SK-N-SH (cell line): ENCODE data around the gene WRAP73. TPM values are rescaled to one million over a fixed set of nuclear protein-coding genes. Genes with fewer than 3 reads are reported as not detected.

Experiments used
- CTCF ChIA-PET: fragments of 300-600, 350-600 bp; formaldehyde crosslinking; extraction: SDS; loops from one replicate; lab custom pipeline; 2021; lab: Yijun Ruan, JAX
- POLR2A ChIA-PET: fragments of 350-600 bp; sonication (Branson Sonifier 250); formaldehyde crosslinking; extraction: SDS; loops from one replicate; lab custom pipeline; 2020; ENCODE audit warnings: antibody characterized with exemption, inconsistent platforms; lab: Yijun Ruan, JAX
- DNase-seq: peaks from one replicate; pipeline ENCODE4 v3.0.0; 2012
- H2AFZ ChIP-seq: fragments of 200-600 bp; sonication (generic); 2 replicates; pipeline ENCODE4 v1.8.1; 2016; ENCODE audit warnings: antibody characterized with exemption, mild to moderate bottlenecking, low read depth
- H3F3A ChIP-seq: fragments of 200-600 bp; sonication (generic); replicated peaks from 2 replicates; pipeline ENCODE3; 2016; ENCODE audit warnings: antibody characterized with exemption, mild to moderate bottlenecking; ENCODE audit not compliant: insufficient read depth
- H3K27ac ChIP-seq, 2 experiments: fragments of 200-500 bp in 1 of 2; fragments of 200-600 bp in 1 of 2; sonication (Bioruptor generic) in 1 of 2; sonication (generic), shearing (Covaris generic) in 1 of 2; 2 replicates each; pipeline versions ENCODE4 v1.5.1 to v1.6.1; 2014 to 2016; ENCODE audit warnings: low read depth in 2 of 2, inconsistent platforms in 1 of 2, low read length in 1 of 2, mild to moderate bottlenecking in 1 of 2, mixed read lengths in 1 of 2
- H3K27me3 ChIP-seq: fragments of 200-600 bp; sonication (generic), shearing (Covaris generic); 2 replicates; pipeline ENCODE4 v1.6.1; 2016; ENCODE audit warnings: mixed run types; ENCODE audit not compliant: insufficient read depth
- H3K36me3 ChIP-seq, 2 experiments: fragments of 200-500 bp in 1 of 2; fragments of 200-600 bp in 1 of 2; sonication (Bioruptor generic) in 1 of 2; sonication (generic) in 1 of 2; replicated peaks in 1 of 2; 2 replicates each; pipeline versions ENCODE3 to v1.5.1; 2014 to 2016; ENCODE audit warnings: low read length in 1 of 2, mild to moderate bottlenecking in 1 of 2; ENCODE audit not compliant: insufficient read depth in 2 of 2, control insufficient read depth in 1 of 2
- H3K4me1 ChIP-seq, 2 experiments: fragments of 200-500 bp in 1 of 2; fragments of 200-600 bp in 1 of 2; sonication (Bioruptor generic) in 1 of 2; sonication (generic), shearing (Covaris generic) in 1 of 2; 2 replicates each; pipeline versions ENCODE4 v1.5.1 to v1.6.1; 2014 to 2016; ENCODE audit warnings: low read depth in 1 of 2, low read length in 1 of 2, mixed run types in 1 of 2; ENCODE audit not compliant: insufficient read depth in 2 of 2, control insufficient read depth in 1 of 2
- H3K4me2 ChIP-seq: fragments of 200-600 bp; sonication (generic), shearing (Covaris generic); 2 replicates; pipeline ENCODE4 v1.6.1; 2017; ENCODE audit warnings: mixed run types
- H3K4me3 ChIP-seq, 2 experiments: fragments of 200-500 bp in 1 of 2; fragments of 200-600 bp in 1 of 2; sonication (Bioruptor generic) in 1 of 2; sonication (generic), shearing (Covaris generic) in 1 of 2; 2 replicates each; pipeline versions ENCODE4 v1.5.1 to v1.8.1; 2014 to 2016; ENCODE audit warnings: low read depth in 2 of 2, inconsistent platforms in 1 of 2, low read length in 1 of 2, mild to moderate bottlenecking in 1 of 2, mixed read lengths in 1 of 2, moderate library complexity in 1 of 2
- H3K79me2 ChIP-seq: fragments of 200-600 bp; sonication (generic); 2 replicates; pipeline ENCODE4 v1.8.1; 2017; ENCODE audit warnings: mild to moderate bottlenecking; ENCODE audit not compliant: insufficient read depth
- H3K9ac ChIP-seq: fragments of 200-600 bp; sonication (generic); 2 replicates; pipeline ENCODE4 v1.6.1; 2017; ENCODE audit warnings: mixed run types
- H3K9me2 ChIP-seq: fragments of 200-600 bp; sonication (generic); 2 replicates; pipeline ENCODE4 v1.6.1; 2017; ENCODE audit warnings: mixed run types
- H3K9me3 ChIP-seq: fragments of 200-600 bp; sonication (generic); 2 replicates; pipeline ENCODE4 v1.6.1; 2017; ENCODE audit warnings: mixed run types, mild to moderate bottlenecking, moderate library complexity
- H4K20me1 ChIP-seq: fragments of 200-600 bp; sonication (generic); 2 replicates; pipeline ENCODE4 v1.6.1; 2017; ENCODE audit warnings: mild to moderate bottlenecking, mixed run types; ENCODE audit not compliant: insufficient read depth
- CHD2 ChIP-seq: fragments of 150-350 bp; IDR thresholded peaks from 2 replicates; pipeline ENCODE4 v1.6.1; 2018; ENCODE audit warnings: low read length; ENCODE audit not compliant: partially characterized antibody
- ELF1 ChIP-seq: IDR thresholded peaks from 2 replicates; pipeline ENCODE4 v1.4.0; 2012
- EZH2phosphoT487 ChIP-seq: fragments of 200-600 bp; sonication (generic); IDR thresholded peaks from 2 replicates; pipeline ENCODE4 v1.6.1; 2017; ENCODE audit warnings: low read depth, mixed run types, mild to moderate bottlenecking, antibody characterized with exemption, moderate library complexity, borderline replicate concordance
- FOXM1 ChIP-seq: IDR thresholded peaks from 2 replicates; pipeline ENCODE4 v1.4.0; 2012; ENCODE audit warnings: low read depth, mild to moderate bottlenecking
- JUND ChIP-seq: IDR thresholded peaks from 2 replicates; pipeline ENCODE4 v1.4.0; 2012
- MXI1 ChIP-seq: IDR thresholded peaks from 2 replicates; pipeline ENCODE4 v1.6.1; 2012; ENCODE audit warnings: mild to moderate bottlenecking, low read depth, low read length, improper control_type of control experiment
- POLR2AphosphoS5 ChIP-seq: IDR thresholded peaks from 2 replicates; pipeline ENCODE4 v1.6.1; 2012; ENCODE audit warnings: low read depth, low read length
- SIN3A ChIP-seq: IDR thresholded peaks from 2 replicates; pipeline ENCODE4 v1.6.1; 2012; ENCODE audit warnings: low read depth, mild to moderate bottlenecking, low read length, moderate library complexity, borderline replicate concordance
- TAF1 ChIP-seq: IDR thresholded peaks from 2 replicates; pipeline ENCODE4 v1.6.1; 2012; ENCODE audit warnings: low read depth, mild to moderate bottlenecking, low read length, moderate library complexity, borderline replicate concordance
- WGBS: methylation state at CpG from one replicate; pipeline ENCODE4 v1.1.6; 2017; ENCODE audit warnings: low lambda C conversion rate; 5-methylcytosine and 5-hydroxymethylcytosine counted together
- polyA plus RNA-seq, 3 experiments: library from polyadenylated mRNA; depleted of rRNA; stranded (reverse); fragments of >200 nt; gene quantifications; 2 replicates each; pipeline ENCODE4 v1.2.3, GENCODE V29; 2012
- TF ChIP-seq, protein P1 (sequence below): IDR thresholded peaks from 2 replicates; pipeline ENCODE4 v1.4.0; 2012; ENCODE audit warnings: low read depth, borderline replicate concordance
- TF ChIP-seq, protein P2 (sequence below): fragments of 150-350 bp; IDR thresholded peaks from 2 replicates; pipeline ENCODE4 v1.6.1; 2016; ENCODE audit warnings: mild to moderate bottlenecking, low read depth, low read length
- TF ChIP-seq, protein P3 (sequence below): IDR thresholded peaks from 2 replicates; pipeline ENCODE4 v1.4.0; 2012; ENCODE audit warnings: low read depth
- TF ChIP-seq, protein P4 (sequence below): IDR thresholded peaks from 2 replicates; pipeline ENCODE4 v1.4.0; 2012; ENCODE audit warnings: low read depth, borderline replicate concordance

WRAP73 gene
- polyA plus RNA-seq, 1 of the 3 experiments (the other 2 are of a cell fraction) = 61.9 TPM

DNA sequence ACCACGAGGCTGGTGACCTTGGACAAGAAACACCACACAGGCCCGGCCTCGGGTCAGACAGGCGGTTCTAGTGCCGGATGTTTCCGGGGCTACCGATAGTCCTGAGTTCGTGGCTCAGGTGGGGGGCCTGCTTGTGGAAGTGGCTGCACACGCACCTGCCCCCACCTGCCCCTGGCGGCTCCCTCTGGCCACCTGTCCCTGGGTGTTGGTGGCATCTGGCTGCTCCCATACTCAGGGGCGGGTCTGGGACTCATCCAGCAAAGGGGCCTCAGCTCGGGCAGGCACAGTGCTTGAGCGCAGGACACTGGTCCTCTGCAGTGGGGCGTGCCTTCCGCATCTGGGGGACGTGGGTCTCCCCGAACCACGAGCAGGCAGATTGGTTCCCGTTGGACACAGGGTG lies 36.0 kb upstream of the WRAP73 start:
- Histone ChIP-seq H3K79me2 (no peaks in the 10 kb centered on the region), H3K27ac (no peak overlapping the region), H3K4me3 (no peak overlapping the region), H4K20me1 (no peaks in the 10 kb centered on the region), H3K9me2 (no peaks in the 10 kb centered on the region), H3K4me2 (no peak overlapping the region), H3K9me3 (no peaks in the 10 kb centered on the region), H3K36me3 (no peaks in the 10 kb centered on the region), H3F3A (no peaks in the 10 kb centered on the region), H3K9ac (no peak overlapping the region), H3K27me3 (no peaks in the 10 kb centered on the region), H3K4me1 (no peaks in the 10 kb centered on the region; a peak in 1 of 4 replicates), H2AFZ (no peak overlapping the region)
- POLR2A ChIA-PET = no interaction called here
- no peak for DNase-seq
- TF ChIP-seq, protein P1, sequence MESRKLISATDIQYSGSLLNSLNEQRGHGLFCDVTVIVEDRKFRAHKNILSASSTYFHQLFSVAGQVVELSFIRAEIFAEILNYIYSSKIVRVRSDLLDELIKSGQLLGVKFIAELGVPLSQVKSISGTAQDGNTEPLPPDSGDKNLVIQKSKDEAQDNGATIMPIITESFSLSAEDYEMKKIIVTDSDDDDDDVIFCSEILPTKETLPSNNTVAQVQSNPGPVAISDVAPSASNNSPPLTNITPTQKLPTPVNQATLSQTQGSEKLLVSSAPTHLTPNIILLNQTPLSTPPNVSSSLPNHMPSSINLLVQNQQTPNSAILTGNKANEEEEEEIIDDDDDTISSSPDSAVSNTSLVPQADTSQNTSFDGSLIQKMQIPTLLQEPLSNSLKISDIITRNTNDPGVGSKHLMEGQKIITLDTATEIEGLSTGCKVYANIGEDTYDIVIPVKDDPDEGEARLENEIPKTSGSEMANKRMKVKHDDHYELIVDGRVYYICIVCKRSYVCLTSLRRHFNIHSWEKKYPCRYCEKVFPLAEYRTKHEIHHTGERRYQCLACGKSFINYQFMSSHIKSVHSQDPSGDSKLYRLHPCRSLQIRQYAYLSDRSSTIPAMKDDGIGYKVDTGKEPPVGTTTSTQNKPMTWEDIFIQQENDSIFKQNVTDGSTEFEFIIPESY = no peak
- TF ChIP-seq SIN3A (no peak), POLR2AphosphoS5 (no peak), EZH2phosphoT487 (no peak), ELF1 (no peak), CHD2 (no peak), FOXM1 (no peak), MXI1 (no peak), JUND (no peak), TAF1 (no peak)
- TF ChIP-seq, protein P2, sequence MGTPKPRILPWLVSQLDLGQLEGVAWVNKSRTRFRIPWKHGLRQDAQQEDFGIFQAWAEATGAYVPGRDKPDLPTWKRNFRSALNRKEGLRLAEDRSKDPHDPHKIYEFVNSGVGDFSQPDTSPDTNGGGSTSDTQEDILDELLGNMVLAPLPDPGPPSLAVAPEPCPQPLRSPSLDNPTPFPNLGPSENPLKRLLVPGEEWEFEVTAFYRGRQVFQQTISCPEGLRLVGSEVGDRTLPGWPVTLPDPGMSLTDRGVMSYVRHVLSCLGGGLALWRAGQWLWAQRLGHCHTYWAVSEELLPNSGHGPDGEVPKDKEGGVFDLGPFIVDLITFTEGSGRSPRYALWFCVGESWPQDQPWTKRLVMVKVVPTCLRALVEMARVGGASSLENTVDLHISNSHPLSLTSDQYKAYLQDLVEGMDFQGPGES = no peak
- TF ChIP-seq, protein P3, sequence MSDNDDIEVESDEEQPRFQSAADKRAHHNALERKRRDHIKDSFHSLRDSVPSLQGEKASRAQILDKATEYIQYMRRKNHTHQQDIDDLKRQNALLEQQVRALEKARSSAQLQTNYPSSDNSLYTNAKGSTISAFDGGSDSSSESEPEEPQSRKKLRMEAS = no peak
- TF ChIP-seq, protein P4, sequence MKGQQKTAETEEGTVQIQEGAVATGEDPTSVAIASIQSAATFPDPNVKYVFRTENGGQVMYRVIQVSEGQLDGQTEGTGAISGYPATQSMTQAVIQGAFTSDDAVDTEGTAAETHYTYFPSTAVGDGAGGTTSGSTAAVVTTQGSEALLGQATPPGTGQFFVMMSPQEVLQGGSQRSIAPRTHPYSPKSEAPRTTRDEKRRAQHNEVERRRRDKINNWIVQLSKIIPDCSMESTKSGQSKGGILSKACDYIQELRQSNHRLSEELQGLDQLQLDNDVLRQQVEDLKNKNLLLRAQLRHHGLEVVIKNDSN = no peak
- CTCF ChIA-PET = interaction anchor here (1.0 to 2.9 kb wide), 4 partner anchors 10 to 38 kb away, joined by 3 to 16 read pairs (median 6); no protein-coding TSS in a partner anchor
- 62% methylated on average over 5 of the region's 19 CpGs for whole genome bisulfite sequencing

DNA sequence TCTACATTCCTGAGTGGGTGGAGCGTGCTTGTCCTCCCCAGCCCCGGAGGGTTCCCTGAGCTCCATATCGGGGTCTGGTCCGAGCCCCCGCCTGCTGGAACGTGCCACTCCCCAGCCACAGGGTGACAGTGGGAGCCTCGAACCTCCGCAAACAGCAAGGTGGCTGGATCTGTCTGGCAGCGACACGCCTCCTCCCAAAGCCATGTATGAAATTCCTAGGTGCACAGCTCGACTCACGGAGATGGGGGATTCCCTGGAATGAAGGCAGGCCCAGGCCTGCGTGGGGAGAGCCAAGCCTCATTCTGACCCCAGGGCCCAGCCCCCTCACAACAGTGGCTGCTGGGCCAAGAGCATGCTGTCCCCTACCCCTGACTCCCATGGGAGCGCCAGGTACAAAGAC lies 35.3 kb upstream of the WRAP73 start:
- H3K4me1 ChIP-seq = no peaks in the 10 kb centered on the region; a peak in 1 of 4 replicates
- no peak overlapping the region for H2AFZ ChIP-seq
- no peaks in the 10 kb centered on the region for H3K27me3 ChIP-seq
- H3K4me2 ChIP-seq = no peak overlapping the region
- no peak overlapping the region for H3K4me3 ChIP-seq
- no peaks in the 10 kb centered on the region for H3K36me3 ChIP-seq
- H3K9ac ChIP-seq = no peak overlapping the region
- WGBS = no CpG with 5 or more reads among the region's 14 CpGs
- no peak overlapping the region for H3K27ac ChIP-seq
- TF ChIP-seq TAF1 = no peak
- TF ChIP-seq, protein P4 = no peak
- TF ChIP-seq, all 33 proteins: peak for 0
- Histone ChIP-seq H3K9me3 (no peaks in the 10 kb centered on the region), H3F3A (no peaks in the 10 kb centered on the region), H3K9me2 (no peaks in the 10 kb centered on the region), H4K20me1 (no peaks in the 10 kb centered on the region), H3K79me2 (no peaks in the 10 kb centered on the region)
- CTCF ChIA-PET = interaction anchor here (1.0 to 1.1 kb wide), 2 partner anchors 14 to 39 kb away, joined by 3 read pairs; no protein-coding TSS in a partner anchor
- POLR2A ChIA-PET = no interaction called here
- no peak for DNase-seq
